Bronchial epithelial cell (primary cell): ENCODE measurements around the gene LDLRAD4. TPM values are rescaled to one million over a fixed set of nuclear protein-coding genes. Genes with fewer than 3 reads are reported as not detected.

ENCODE experiments used
- DNase-seq: peaks from one replicate; pipeline ENCODE4 v3.0.0-alpha.2; 2010; ENCODE audit warnings: low read depth
- FAIRE-seq: peaks from 2 replicates; lab custom pipeline; 2011; peaks lifted over from hg19 to GRCh38; lab: Jason Lieb, UNC
- H3K27me3 ChIP-seq: 2 replicates; pipeline ENCODE4 v1.5.1; 2011; ENCODE audit warnings: low read length; ENCODE audit not compliant: control insufficient read depth, insufficient read depth
- H3K36me3 ChIP-seq: 2 replicates; pipeline ENCODE4 v1.5.1; 2011; ENCODE audit warnings: low read length; ENCODE audit not compliant: control insufficient read depth, insufficient read depth
- H3K4me3 ChIP-seq: 2 replicates; pipeline ENCODE4 v1.5.1; 2011; ENCODE audit warnings: mild to moderate bottlenecking, low read depth, low read length, control low read depth
- CTCF ChIP-seq: IDR thresholded peaks from 2 replicates; pipeline ENCODE4 v1.5.1; 2011; ENCODE audit warnings: mild to moderate bottlenecking, moderate library complexity, low read length, control low read depth, inconsistent platforms; ENCODE audit not compliant: insufficient read depth, severe bottlenecking
- total RNA-seq: library from RNA; depleted of rRNA; stranded (reverse); fragments of >200 nt; gene quantifications from 2 replicates; pipeline ENCODE4 v1.2.1, GENCODE V29; 2014

LDLRAD4 gene
- total RNA-seq, 1 donor from 2014 or later: not detected

- no peak for DNase-seq
- FAIRE-seq: peak; percentile 81
- Histone ChIP-seq H3K27me3 (no peaks in the 10 kb centered on the region), H3K36me3 (no peaks in the 10 kb centered on the region), H3K4me3 (no peak overlapping the region)
- TF ChIP-seq CTCF: no peak
Observed at GRCh38 chr18:13480571-13481255, 262.2 kb downstream of the LDLRAD4 start.

GRCh38 chr18:13481331-13481730 lies 262.8 kb downstream of the LDLRAD4 start:
- H3K4me3 ChIP-seq: no peak overlapping the region
- H3K27me3 ChIP-seq: no peaks in the 10 kb centered on the region
- H3K36me3 ChIP-seq: no peaks in the 10 kb centered on the region
- TF ChIP-seq CTCF: no peak
- FAIRE-seq (no peak), DNase-seq (no peak)

GRCh38 chr18:13481820-13482617 lies 263.5 kb downstream of the LDLRAD4 start:
- H3K4me3 ChIP-seq: no peak overlapping the region
- no peak for TF ChIP-seq CTCF
- no peaks in the 10 kb centered on the region for H3K36me3 ChIP-seq
- no peak for DNase-seq
- no peaks in the 10 kb centered on the region for H3K27me3 ChIP-seq
- no peak for FAIRE-seq

GRCh38 chr18:13482618-13482945 lies 264.0 kb downstream of the LDLRAD4 start:
- no peak for TF ChIP-seq CTCF
- H3K36me3 ChIP-seq: no peaks in the 10 kb centered on the region
- FAIRE-seq (no peak), DNase-seq (no peak)
- H3K27me3 ChIP-seq: no peaks in the 10 kb centered on the region
- H3K4me3 ChIP-seq: no peak overlapping the region

- no peak for DNase-seq
- no peak for FAIRE-seq
- Histone ChIP-seq H3K27me3 (no peaks in the 10 kb centered on the region), H3K36me3 (no peaks in the 10 kb centered on the region), H3K4me3 (no peak overlapping the region)
- TF ChIP-seq CTCF: no peak
Observed at GRCh38 chr18:13483316-13484270, 265.0 kb downstream of the LDLRAD4 start.
